HG03558 (cell line): ENCODE results near the gene SPRED2.

ENCODE experiments used
- ATAC-seq: cut with Tn5 transposase; IDR thresholded peaks from one replicate; pipeline ENCODE4 v1.9.1; 2021; ENCODE audit warnings: moderate number of reproducible peaks; ENCODE audit not compliant: unreplicated experiment; ENCODE audit errors: extremely low read depth

Gene SPRED2

DNA sequence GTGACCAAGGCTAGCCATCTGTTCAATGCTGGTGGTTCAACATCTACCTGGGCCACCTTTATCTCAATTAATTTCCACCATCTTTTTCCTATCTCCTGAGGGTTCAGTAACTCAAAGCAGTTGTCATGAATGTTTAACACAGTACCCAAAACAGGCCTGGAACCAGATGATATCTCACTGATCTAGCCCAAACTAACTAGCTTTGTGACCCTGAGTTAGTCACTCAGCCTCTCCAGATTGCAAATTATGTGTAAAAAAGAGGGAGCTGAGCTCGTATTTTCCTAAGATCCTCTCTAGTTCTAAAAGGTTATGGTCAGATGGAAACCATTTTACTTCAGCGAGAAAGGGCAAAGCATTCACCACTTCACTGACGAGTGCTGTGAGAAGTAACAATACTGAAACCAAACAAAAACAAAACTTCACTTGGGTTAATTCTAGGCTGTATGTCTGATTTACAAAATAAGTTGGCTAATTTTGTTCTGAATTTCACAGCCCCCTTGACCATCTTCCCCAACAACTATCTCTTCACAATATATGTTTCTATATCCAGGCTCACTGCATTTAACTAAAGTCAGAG, 14.8 kb downstream of the SPRED2 start:
- no peak for ATAC-seq

DNA sequence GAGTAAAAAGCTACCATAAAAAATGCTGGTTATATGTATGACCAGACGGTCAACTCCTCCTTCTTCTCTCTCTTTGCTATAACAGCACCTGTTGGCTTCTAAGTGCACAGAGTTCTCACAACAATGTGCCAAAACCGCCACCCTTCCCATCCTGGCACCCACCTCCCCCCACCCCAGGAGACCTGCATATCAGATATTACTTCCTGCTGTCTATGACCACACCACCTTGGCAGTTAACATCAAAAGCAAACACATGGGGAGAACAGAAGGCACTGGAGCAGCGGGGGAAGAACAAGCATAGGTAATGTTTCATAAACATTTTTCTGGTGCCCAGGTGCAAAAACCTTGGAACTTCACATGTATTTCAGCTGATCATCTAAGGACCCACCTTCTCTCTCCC, 15.5 kb downstream of the SPRED2 start:
- no peak for ATAC-seq

DNA sequence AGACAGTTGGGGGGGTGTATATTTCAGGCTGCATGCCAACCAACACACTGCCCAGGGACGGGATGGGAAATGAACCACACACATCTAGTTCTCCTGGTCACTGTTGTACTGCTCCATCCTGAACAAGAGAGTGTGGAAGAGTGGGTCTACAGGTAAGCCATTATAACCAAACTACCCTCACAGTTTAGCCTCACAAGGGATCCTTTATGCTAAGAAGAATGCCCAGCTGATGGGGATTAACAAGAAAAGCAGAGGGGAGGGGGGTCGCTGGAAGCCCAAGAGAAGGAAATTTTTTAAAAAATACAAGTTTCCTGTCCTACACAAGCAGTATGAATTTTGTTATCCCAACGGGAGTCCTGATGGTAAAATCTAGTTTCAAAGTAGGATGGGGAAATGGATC, 16.1 kb downstream of the SPRED2 start:
- no peak for ATAC-seq

DNA sequence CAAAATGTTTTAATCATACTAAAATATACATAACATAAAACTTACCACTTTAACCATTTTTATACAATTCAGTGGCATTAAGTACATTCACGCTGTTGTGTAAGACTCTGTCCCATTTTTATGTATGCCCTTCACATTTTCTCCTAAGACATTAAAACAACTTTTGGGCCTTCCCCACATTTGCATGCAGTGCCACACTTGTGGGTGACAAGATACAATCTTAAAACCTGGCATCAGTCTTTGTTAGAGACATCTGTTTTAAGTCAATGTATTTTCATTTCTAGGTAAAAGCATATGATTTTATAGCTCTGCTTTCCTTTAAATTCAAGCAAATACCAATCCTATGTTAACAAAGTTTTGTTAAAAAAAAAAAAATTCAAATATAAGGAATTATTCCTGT, 17.3 kb downstream of the SPRED2 start:
- ATAC-seq, result no peak

DNA sequence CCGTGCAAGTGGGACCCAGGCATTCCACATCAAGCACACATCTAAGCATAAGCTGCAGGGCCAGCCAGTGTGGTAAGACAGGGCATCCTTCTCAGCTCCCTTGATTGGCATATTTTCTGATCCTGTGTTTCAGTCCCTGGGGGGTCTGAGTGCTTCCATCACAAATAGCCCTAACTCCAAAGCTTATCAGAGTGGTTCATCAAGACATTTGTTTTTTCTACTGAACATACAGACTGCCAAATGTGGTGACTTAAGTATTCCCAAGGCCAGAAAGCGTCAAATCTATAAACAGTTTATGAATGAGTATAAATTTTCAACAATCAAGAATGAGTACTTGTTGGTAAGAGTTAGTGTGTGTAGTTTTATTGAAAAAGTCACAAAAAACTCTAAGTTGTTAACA, 18.8 kb downstream of the SPRED2 start:
- ATAC-seq, result no peak

DNA sequence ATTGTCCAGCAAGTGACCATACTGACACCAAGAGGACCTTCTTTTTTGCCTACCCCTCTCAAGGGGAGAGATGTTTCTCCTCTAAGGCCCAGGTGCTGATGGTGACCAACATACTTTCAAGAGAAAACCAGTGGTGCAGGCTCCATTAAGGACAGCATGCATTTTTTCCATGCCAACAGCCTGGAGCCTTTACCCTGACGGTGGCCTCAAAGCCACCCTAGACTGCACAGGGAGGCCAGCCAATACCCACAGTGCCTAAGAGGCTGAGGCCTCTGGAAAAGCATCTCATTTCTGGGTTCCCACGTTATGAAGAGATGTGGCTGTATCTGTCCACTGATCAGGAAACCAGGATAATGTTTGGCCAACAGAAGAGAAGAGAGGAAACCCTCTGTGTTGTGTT, 19.3 kb downstream of the SPRED2 start:
- no peak for ATAC-seq

DNA sequence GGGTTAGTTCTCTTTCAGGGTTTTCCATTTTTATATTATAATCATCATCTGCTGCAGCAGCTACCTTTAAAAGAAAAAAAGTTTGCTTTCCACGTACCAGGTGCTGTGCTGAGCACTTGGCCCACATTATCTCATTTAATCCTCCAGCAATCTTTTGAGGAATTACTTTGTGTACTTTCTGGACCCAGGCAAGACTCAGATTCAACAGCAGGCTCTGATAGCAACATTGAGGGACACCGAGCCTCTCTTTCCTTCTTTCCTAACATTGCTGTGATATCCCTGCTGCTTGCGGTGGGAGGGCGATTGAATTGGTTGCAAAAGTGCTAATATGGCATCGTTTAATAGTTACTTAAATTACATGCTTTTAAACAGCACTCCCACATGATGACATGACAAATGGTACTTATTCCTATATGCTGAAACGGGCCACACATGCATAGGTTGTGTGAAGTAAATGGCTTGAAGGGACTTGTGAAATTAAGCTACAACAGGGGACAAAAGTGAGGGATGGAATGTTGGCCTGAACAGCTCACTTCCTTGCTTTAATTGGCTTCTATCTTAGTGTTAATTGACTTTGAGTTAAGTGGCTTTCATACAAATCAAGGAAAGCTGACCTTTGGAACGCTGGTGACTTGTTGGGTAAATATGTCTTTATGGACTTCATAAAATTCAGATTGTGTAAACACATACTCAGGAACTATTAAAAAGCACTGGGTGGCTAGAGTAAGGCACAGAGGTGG, 21.2 kb downstream of the SPRED2 start:
- no peak for ATAC-seq

DNA sequence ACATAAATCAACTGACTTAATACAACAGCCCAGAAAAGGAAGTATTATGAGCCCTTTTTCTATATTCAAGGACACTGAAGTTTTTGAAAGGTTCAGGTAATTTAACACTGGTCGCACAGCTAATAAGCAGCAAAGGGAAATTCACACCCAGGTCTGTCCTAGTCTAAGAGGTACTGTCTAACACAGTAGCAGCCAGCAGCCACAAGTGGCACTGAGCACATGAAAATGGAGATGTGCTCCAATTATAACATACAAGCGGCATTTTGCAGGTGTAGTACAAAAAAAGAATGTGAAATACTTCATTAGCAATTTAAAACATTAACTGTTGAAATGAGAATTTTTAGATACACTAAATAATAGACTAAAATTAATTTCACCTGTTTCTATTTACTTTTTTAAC, 23.4 kb downstream of the SPRED2 start:
- ATAC-seq, result no peak

DNA sequence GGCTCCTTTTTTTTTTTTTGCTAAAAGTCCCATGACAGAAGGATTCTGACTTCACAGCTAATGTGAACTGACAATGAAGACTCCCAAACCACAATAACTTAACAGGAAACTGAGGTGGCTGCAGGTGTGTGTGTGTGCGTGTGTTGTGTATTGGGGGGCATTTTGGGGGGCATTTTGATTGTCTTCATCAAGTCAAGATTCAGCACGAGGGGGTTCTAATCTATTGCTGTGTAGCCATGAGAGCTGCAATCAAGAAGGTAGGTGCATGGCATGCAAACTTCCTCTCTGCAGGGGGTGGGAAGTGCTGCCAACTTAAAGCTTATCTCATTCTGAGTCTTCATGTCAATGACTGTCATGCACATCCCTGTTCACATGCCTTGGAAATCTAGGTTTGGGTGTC, 25.2 kb downstream of the SPRED2 start:
- ATAC-seq, result no peak

DNA sequence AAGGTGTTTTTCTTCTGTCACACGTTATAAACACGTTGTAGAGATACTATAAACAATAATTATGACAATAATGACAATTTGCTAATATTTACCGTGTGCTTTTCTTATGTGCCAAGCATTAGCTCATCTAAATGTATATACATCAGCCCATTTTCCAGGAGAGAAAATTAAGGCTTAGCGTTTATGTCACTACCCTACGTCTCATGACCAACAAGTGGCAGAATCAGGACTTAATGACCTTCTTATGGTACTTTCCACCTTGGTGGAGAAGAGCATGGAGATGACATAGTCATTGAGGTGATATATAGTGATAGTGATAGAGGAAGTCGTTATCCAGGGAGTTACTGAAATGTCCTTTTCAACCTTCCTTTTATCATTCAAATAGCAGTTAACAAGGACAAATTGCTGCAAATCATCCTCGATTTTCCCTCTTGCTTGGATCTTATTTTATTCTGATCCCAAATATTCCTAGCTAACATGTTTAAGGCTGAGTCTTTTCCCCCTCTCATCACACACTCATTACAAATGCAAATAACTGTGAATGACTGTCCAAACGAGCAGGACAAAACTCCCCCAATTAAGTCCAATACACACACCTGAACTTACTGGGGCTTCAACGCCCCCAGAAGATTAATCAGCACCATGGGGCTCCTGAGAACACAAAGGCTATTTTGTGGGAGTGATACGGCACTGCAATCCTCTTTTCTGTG, 27.3 kb downstream of the SPRED2 start:
- ATAC-seq, result no peak

DNA sequence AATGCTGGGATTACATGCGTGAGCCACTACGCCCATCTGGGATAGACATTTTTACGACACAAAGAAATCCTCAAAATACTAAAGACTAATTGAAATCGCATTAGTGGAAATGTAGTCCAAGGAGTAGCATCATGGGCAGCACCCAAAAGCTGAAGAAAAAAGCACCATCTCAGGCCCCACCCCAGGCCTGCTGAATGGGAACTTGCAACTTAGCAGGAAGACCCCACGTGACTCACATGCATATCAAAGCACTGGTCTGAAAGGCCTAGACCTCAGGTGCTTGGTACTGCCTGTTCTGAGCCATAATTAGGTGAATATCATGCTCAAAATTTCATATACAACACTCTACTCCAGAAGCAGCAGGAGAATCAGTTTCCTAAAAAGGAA, 28.9 kb downstream of the SPRED2 start:
- no peak for ATAC-seq

DNA sequence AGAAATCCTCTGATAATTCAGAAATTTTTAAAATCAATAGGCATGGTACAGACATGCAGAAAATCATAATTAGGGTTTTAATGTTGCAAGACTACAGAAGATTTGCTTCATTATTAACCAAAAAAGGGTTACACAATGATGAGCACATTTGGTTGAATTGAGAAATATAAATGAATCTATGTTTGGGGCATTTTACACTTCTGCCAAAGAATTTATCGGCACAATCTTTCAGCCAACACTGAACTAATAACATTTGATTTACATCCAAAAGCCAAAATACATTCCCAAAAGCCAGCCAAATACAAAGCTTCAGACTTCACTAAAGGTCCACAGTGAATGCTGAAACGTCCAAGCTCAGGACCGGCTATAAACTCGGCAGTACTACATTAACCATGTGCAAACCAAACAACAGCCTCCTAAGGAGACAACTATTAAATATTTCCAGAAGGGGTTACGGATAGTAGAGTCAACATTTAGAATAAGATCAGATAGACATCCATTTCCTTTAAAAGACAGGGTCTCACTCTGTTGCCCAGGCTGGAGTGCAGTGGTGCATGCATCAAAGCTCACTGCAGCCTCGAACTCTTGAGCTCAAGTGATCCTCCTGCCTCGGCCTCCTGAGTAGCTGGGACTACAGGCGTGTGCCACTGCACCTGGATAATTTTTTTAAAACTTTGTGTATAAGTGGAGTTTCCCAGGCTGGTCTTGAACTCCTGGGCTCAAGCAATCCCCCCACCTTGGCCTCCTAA, 29.4 kb downstream of the SPRED2 start:
- no peak for ATAC-seq

DNA sequence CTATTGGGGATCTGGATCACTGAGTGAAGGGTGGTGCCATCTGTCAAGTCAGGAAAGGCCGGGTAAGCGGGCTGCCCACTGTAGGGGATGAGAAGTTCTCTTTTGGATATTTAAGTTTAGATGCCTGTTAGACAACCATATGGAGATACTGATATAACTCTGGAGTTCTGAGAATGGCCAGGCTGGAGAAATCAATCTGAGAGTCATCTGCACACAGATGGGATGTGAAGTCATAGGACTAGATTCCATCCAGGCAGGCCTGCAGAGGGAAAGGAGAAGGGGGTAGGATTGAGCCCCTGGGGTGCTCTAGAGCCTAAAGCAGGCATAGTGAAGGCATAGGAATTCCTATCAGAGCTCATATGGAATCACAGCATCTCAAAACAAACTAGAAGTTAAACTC, 30.1 kb downstream of the SPRED2 start:
- ATAC-seq, result no peak

DNA sequence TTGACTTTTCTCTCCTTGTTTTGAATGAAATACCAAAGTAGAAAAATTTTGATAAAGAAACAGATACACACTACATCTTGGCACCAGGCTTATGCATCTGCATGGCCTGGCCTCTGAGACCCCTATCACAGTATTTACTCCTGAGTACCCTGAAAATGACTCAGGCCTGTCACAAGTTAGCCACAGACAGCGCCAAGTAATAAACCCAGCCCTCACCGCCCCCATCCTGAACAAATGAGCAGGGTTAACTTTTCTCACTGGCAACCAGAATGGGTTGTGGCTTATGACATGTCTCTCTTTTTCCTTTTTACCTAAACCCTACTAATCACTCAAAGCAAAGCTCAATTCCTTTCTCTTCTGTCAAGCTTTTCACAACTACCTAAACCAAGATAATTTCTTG, 35.3 kb downstream of the SPRED2 start:
- ATAC-seq, result no peak

DNA sequence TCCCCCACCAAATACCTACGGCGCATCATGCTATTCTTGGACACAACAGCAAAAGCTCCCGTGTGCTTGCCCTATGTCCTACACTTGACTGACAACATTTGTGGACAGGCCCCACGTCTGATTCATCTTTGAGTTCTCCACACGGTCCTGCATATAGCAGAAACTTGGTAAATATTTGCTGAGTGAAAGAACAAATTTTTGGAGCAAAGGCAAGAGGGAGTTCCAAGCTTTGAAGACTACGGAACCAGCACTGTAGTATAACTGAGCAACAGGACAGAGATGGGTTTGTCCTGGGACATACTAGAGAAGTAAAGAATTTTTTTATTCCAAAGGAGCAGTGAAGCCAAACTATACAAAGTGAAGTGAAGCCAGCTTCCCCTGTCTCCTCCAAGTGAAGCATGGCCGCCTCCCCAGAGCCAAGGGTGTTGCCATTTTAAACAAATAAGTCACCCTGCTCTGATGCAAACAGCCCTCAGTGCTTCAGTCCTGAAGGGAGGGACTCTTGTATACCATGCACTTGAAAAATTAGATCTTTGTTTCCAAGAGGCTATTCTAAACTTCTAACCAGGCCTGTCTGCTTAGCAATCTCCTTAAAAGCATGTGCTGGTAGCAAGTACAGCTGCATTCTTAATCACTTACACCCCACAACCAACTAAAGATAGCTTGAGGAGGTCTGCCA, 35.9 kb downstream of the SPRED2 start:
- ATAC-seq, result no peak

DNA sequence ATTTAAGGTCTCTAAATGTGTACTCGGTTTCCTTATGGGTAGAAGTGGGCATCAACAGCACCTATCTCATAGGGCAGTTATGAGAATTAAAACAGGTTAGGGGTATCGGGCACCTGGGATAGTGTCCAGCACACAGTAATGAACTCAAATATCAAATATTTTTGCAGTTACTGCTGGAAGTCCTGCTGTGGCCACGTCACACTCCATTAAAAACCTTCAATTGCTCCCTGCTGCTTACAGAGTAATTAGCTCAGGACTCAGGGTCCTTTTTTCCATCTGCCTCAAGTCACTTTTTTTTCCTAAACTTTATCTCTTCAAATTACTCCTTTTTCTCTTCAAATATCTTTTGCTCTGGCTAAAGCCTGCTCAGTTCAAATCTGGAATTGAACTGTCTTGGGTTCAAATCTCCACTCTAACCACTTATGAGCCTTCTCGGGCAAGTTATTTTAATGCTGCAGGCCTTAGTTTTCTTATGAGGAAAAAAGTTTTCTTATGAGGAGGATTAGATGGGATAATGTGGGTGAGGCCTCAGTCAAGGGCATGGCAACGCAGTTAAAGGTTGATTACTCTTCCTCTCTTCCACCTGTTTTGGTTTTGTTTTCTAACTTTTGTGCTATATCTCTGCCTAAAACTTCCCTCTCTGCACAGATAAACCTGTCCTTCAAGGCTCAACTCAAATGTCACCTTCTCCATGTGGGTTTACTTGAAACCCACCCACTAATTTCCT, 36.6 kb downstream of the SPRED2 start:
- no peak for ATAC-seq

DNA sequence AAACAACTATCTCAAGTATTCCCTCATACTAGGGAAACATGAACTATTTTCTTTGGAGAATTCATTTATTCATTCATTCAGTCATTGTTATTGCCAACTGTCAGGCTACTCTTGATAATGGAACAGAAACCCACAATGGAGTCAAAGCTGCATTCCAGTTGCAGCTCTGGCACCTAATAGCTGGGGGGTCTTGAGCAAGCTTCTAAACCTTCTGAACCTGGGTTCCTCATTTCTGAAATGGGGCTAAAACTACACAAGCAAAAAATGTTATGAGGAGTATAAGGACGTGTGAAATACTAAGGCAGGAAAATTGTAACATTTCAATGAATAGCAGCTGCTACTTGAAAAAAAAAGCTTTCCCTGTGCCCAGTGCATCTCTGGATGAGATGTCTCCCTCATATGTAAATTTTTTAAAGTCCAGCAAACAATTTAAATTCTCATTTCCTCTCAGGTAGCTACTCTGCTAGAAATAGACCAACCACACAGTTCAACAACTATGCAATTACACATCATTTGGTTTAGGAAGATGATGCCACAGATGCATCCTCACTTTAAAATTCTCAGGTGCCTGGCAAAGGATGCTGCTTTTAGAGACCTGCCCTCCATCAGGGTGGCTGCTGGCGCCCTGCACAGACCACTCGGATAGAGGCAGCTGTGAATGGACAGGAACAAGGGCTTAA, 38.5 kb downstream of the SPRED2 start:
- ATAC-seq, result no peak

DNA sequence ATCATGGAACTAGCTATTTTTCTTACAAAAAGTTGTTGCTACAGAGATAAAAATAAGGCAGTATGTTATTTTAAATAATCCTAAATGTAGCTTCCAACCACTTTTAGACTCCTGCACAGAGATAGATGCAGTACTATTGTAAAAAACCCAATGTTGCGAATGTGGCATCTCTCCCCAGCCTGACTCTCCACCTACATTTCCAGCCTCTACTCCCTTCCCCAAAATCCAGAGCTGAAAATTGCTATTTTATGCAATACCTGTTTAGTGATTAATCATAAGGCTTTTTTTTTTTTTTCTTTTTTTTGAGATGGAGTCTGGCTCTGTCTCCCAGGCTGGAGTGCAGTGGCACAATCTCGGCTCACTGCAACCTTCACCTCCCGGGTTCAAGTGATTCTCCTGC, 39.4 kb downstream of the SPRED2 start:
- no peak for ATAC-seq

DNA sequence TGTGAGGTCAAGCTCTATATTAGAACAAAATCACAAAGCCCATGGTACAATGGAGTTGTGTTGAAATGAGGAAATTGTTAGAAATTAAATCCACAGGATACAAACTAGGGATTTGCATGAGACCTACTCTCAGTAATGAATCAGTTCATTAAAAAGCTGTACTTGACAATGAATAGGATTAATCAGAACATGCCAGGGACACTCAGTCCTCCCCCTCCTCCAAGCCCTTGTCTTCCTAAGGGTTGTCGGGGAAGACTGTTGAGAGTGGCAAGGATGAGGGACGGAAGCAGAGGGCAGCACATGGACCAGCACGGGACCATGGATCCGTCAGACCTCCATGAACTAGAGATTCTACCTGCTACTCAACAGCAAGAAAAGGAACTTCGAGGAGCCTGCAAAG, 39.8 kb downstream of the SPRED2 start:
- ATAC-seq, result no peak
